ENCODE measurements around the gene BACE1-AS.

- TF ChIP-seq CTCF (IDR thresholded peaks at IDR 0.05) (no peak), ZFX (IDR thresholded peaks at IDR 0.05; ENCODE audit: borderline replicate concordance) (no peak)
Observed at GRCh38 chr11:117300773-117301172, 9.6 kb downstream of the BACE1-AS start.
